NT2/D1 (cell line): Measurements from ENCODE around the gene FBLN2.

ENCODE experiments used
- SUZ12 ChIP-seq: IDR thresholded peaks from 2 replicates; pipeline ENCODE4 v1.6.1; 2011; ENCODE audit not compliant: insufficient read length, insufficient read depth; ENCODE audit errors: extremely low read depth
- YY1 ChIP-seq: IDR thresholded peaks from 2 replicates; pipeline ENCODE4 v1.6.1; 2011; ENCODE audit not compliant: insufficient read length, insufficient read depth
- ZNF274 ChIP-seq: IDR thresholded peaks from 2 replicates; pipeline ENCODE4 v1.6.1; 2011; ENCODE audit warnings: mild to moderate bottlenecking, low read depth, low read length

- TF ChIP-seq ZNF274: no peak
- no peak for TF ChIP-seq YY1
- TF ChIP-seq SUZ12: no peak
Measured at GRCh38 chr3:13524979-13525669, 23.8 kb upstream of the FBLN2 start.
